HG03521 (cell line): ENCODE data around the gene MANSC1.

Experiments used
- ATAC-seq: cut with Tn5 transposase; IDR thresholded peaks from one replicate; pipeline ENCODE4 v1.9.1; 2021; ENCODE audit warnings: mild to moderate bottlenecking, moderate library complexity; ENCODE audit not compliant: unreplicated experiment

Gene MANSC1

DNA sequence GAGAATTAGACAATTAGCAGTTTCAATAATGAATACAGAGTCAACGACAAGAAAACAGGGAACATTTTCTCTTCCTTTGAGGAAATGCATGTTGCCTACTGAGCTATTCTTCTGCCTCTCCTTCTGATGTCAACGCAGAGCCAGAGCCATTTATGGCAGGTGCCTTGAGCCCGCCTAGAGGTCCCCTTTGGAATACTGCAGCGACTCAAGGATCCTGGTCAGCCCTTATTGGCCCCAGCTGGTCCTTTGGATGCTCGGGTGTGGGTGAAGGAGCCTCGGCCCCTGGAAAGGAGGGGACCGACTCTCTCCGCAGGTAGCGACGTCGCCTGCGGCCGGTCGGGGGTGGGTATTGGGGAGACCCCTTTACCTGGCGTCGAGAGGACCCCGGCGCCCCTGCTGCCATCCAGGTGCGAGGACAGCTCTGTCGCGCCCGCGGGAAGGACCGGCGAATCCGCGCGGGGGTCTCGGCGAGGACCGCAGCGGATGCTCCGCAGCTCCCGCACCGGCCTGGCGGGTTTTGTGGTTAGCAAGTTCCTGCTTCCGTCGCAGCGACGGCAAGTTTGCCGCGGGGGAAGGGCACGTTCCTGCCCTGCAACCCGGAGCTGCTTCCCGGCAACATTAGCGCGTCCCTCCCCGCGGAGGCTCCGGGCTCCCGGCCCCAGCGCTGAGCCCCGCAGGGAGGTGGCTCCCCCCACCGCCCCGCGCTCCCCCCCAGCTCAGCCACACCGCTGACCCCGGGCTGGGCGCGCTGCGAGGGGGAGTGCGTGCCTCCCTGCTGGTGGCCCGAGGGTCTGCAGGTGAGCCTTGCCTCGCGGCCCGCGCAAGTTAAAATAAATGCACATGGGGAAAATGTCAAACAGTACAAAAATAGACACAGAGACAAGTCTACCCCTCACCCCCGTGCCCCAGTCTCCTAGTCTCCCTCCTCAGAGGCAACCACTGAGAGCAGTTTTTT lies at the start of gene MANSC1:
Gene MANSC1 (minus strand): TSS at position 532 of the 955 bp plus-strand sequence. CDS start 6,928 bp downstream, outside the sequence.
- ATAC-seq: no peak

- no peak for ATAC-seq
Measured at GRCh38 chr12:12399161-12399560, 49.1 kb upstream of the MANSC1 start.

DNA sequence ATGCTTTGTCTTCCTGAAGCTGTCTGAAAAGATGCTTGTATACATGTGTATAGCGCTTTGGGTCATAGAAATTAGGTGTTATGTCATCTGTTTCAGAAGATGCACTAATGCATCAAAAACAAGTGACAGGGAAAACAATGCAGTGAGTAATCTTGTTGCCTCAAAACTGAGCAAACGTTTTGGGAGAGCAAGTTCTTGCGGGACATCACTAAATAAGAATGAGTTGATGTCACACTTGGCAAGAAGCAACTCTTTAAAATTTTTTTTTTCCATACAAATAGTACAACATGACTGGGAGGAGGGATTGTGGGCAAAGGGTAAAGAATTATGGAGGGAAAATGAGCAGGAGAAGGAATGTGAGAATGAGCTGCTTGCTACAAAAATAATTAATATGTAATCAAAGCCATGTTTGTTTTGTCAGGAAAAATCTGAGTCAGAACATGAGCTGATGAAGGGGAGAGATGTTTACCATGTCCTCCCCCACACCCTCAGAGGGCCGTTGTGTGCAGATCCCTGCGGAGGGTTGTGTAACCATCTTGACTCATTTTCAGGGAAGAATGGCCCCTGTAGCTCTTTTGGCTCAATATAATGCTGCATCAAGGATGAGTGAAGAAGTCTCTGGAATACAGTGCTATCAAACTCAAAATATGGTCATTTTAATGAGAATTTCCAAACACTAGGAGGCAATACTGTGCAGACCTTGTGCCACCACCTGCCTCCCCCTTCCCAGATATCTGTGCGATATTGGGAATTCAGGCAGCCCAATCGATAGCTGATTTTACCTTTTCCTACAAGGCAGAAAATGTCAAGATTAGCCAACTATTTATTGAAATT lies 48.2 kb upstream of the MANSC1 start:
- no peak for ATAC-seq

- no peak for ATAC-seq
Measured at GRCh38 chr12:12397184-12397583, 47.1 kb upstream of the MANSC1 start.

DNA sequence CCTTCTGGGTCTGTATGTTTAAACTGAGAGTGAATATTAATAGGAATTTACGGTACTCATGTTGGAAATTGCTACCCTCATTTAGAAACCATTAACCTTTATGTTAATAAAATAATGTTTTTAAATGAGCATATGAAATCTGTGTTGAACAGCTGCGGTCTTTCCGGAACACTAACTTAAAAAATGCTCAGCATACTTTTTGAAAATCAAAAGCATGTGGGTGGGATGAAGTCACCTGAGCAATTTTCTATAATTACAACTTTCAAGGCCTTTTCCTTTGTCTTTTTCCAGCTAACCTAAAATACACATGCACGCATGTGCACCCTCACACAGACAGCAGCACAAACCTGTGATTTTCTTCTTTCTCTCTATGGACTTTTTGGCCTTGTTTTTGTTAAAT lies 46.7 kb upstream of the MANSC1 start:
- ATAC-seq: no peak

DNA sequence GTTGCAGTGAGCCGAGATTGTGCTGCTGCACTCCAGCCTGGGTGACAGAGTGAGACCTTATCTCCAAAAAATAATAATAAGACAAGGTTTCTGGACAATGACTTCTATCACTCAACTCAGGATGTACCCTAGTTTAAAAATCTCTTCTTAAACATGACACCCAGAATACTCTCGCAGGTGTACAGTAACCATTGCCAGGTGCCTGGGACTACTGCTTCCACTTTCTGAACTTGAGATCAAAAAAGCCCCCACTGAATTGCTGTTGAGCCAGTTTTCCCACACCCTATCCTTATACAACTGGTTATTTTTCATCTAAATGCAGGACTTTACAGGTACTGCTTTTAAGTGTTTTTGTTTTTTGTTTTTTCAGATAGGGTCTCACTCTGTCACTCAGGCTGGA lies 43.1 kb upstream of the MANSC1 start:
- ATAC-seq: no peak

DNA sequence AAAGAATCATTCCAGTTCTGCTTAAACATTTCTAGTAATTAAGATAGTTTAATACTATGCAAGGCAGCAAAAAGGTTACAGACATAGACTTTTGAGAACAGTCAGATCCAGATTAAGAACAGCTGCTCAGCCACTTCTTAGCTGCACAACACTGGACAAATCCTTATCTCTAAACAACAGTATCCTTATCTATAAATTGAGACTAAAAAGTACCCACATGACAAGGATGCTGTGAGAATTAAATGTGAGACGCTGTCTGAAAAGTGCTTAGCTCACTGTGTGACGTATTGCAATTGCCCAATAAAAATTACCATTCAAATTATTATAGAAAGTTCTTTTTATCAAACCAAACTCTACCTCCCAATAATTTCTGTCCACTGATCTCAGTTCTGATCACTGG lies 42.4 kb upstream of the MANSC1 start:
- ATAC-seq: no peak

DNA sequence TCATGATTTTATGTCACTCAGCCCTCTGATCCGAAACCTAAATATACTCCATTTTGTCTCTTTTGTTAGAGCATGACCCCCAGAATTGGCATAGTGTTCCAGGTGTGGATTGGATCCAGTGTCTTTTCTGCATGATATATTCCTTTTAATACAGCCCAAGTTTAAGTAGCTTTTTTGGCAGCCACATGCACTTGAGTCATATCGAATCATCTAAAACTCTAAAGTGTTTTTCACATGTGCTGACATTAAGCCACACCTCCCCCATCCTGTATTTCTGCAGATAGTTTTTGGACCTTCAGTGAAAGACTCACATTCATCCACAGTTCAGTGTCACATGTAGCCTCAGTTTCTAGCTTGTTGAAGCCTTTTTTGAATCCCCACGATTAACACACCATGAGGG lies 37.5 kb upstream of the MANSC1 start:
- ATAC-seq: no peak

DNA sequence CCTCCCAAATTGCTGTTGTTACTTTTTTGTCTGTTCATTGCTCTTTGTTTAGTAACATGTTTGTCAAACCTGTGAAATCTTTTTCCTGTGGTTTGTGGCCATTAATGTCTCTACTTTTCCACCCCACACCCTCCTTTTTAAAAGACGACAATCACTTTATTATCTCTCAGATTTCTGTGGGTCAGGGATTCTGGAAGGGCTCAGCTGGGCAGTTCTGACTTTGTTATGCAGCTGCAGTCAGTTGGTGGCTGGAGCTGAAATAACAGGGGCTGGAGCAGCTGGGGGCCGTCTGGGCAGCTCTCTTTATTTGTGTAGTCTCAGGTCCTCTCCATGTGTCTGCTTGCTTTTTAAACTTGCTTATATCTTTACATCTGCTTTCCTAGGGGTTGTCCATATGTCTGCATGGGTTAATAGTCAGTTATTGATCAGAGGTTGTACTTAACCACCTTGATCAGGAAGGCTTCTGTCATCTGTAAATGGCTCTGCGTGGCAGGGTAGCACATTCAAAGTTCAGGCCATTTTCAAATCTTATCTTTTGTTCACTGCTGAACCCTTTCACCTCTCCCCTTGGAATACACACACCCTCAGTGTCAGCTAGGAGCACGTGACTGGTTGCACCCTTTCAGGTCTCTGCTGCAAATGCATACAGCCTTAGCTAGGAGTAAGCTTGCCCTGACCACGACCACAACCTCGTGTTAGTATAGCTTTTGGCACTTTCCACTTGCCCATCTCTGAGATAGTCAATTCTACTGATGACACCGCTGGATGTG lies 34.7 kb upstream of the MANSC1 start:
- ATAC-seq: no peak

- no peak for ATAC-seq
Measured at GRCh38 chr12:12381982-12382381, 31.9 kb upstream of the MANSC1 start.

GRCh38 chr12:12380949-12381593 lies 31.0 kb upstream of the MANSC1 start:
- no peak for ATAC-seq

DNA sequence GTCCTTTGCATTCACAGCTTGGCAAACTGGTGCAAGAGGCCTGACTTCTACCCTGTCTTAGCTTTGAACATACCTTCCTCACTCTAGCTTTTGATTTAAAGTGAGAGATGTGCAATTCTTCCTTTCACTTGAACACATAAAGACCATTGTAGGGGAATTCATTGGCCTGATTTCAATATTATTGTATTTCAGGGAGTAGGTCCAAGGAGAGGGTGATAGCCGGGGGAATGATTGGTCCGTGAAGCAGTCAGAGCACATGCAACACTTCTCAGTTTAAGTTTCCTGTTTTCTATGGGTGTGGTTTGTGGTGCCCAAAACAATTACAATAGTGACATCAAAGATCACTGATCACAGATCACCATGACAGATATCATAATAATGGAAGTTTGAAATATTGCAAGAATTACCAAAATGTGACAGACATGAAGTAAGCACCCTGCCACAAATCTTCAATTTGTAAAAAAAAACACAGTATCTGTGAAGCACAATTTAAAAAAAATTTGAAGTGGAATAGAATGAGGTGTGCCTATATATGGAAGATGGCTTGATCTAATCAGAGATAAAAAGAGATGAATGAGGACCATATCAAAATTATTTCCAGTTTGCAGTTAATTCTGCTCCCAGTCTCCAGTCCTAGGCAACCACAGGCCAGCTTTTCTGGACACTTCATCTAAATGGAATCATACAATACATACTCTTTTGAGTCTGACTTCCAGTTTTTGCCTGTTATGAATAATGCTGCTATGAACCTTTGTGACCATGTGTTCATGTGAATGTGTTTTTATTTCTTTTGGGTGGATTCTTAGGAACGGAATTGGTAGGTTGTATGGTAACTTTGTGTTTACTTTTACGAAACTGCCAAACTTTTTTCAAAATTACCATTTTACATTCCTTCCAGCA lies 30.0 kb upstream of the MANSC1 start:
- ATAC-seq: no peak

DNA sequence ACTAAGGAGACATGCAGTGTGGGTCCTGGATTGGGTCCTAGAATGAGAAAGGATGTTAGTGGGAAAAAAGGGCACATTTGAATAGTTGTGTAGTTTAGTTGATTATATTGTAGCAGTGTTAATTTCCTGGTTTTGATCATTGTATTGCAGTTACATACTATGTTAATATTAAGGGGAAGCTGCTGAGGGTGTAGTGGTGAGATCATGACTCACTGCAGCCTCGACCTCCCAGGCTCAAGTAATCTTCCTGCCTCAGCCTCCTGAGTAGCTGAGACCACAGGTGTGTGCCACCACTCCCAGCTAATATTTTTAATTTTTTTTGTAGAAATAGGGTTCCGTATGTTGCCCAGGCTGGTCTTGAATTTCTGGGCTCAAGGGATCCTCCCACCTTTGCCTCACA lies 28.6 kb upstream of the MANSC1 start:
- no peak for ATAC-seq

- peak; percentile 54 for ATAC-seq
Measured at GRCh38 chr12:12376646-12377448, 26.8 kb upstream of the MANSC1 start.

DNA sequence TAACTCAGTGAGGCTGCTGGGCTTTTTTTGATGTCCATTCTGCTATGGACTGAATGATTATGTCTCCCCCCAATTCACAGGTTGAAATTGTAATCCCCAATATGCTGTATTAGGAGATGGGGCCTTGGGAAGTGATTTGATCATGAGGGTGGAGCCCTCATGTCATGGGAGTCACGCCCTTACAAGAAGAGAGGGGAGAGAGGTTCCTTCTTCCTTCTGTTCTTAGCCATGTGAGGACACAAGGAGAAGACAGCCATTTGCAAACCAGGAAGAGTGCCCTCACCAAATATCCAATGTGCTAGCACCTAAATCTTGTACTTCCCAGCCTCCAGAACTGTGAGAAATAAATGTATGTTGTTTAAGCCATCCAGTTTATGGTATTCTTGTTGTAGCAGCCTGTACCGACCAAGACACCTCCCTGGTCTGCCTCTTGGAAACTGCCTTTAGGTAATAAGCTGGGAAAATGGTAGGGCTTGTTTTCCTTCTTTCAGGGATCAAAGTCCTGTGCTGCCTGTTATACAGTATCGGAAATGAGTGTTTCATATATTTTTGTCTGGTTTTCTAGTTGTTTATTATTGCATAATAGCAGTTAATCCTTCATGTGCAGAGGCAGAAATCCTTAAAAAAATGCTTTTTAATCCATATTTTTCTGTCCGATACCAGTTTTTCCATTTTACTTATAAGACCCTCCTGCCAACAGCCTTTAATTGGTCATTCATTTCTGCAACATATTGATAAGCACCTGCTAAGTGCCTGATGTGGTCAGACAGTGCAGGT lies 23.1 kb upstream of the MANSC1 start:
- no peak for ATAC-seq

- ATAC-seq: no peak
Measured at GRCh38 chr12:12367482-12367998, 17.5 kb upstream of the MANSC1 start.

- ATAC-seq: no peak
Measured at GRCh38 chr12:12366701-12367481, 16.8 kb upstream of the MANSC1 start.
